ENCODE measurements around the gene CTNNBIP1.

CTNNBIP1 gene

GRCh38 chr1:9816199-9816598 is 93.9 kb downstream of the CTNNBIP1 start:
- Histone ChIP-seq H3K9ac (ENCODE audit: low read depth, low read length) (no peak overlapping the region), H3K4me3 (ENCODE audit: low read depth in 1 of 2, low read length in 2 of 2) (no peak overlapping the region), H3K4me2 (ENCODE audit: insufficient read depth, low read length) (no peak overlapping the region), H3K4me1 (ENCODE audit: insufficient read depth, low read length) (peaks cover 16% of the 10 kb centered on the region), H3K27ac (ENCODE audit: low read length) (no peak overlapping the region), H3K9me3 (ENCODE audit: insufficient read depth, low read length, severe bottlenecking) (no peaks in the 10 kb centered on the region), H3K79me2 (ENCODE audit: insufficient read depth, low read length) (peaks cover 97% of the 10 kb centered on the region), H4K20me1 (ENCODE audit: insufficient read depth, low read length) (peaks cover 46% of the 10 kb centered on the region), H3K27me3 (ENCODE audit: insufficient read depth, low read length, poor library complexity) (no peaks in the 10 kb centered on the region), H2AFZ (ENCODE audit: low read depth, low read length) (no peak overlapping the region), H3K36me3 (ENCODE audit: insufficient read depth, low read length) (peaks cover 5% of the 10 kb centered on the region)
- no peak for TF ChIP-seq CTCF (IDR thresholded peaks at IDR 0.05; ENCODE audit: borderline replicate concordance, extremely low read depth, low read length, poor library complexity, severe bottlenecking)
- no peak for TF ChIP-seq EZH2 (IDR thresholded peaks at IDR 0.05; ENCODE audit: borderline replicate concordance, low read depth, low read length, severe bottlenecking)
- DNase-seq (no peak), ATAC-seq (ENCODE audit: insufficient read depth, low read depth) (no peak)

DNA sequence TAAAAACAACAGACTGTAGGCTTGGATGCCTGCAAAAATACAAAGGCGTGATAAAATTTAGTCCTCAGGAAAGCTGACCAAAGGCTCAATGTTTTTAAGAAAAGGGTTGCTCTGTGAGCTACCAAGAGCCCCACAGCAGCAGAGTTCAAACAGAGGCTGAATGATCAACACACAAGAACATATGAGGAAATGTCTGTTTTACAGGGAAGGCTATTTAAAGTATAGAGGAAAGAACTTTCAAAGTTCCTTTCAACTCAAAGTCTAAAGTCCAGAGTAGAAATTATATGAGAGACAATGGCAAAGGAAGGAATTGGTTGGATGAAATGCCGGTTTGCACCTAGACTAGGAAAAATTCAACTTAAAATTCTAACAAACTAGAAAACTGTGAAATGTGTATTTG is 94.9 kb downstream of the CTNNBIP1 start:
- peaks cover 47% of the 10 kb centered on the region for H4K20me1 ChIP-seq (ENCODE audit: insufficient read depth, low read length)
- no peak overlapping the region for H3K4me2 ChIP-seq (ENCODE audit: insufficient read depth, low read length)
- H3K9me3 ChIP-seq (ENCODE audit: insufficient read depth, low read length, severe bottlenecking) = no peaks in the 10 kb centered on the region
- H3K79me2 ChIP-seq (ENCODE audit: insufficient read depth, low read length) = peaks cover 97% of the 10 kb centered on the region
- no peaks in the 10 kb centered on the region; the same call in 1 of the 2 replicates for H3K36me3 ChIP-seq (ENCODE audit: insufficient read depth, low read length)
- DNase-seq (no peak), ATAC-seq (ENCODE audit: insufficient read depth, low read depth) (no peak)
- H3K4me3 ChIP-seq (ENCODE audit: low read depth in 1 of 2, low read length in 2 of 2) = no peak overlapping the region
- no peak overlapping the region for H3K27ac ChIP-seq (ENCODE audit: low read length)
- TF ChIP-seq CTCF (IDR thresholded peaks at IDR 0.05; ENCODE audit: borderline replicate concordance, extremely low read depth, low read length, poor library complexity, severe bottlenecking) = no peak
- no peak for TF ChIP-seq EZH2 (IDR thresholded peaks at IDR 0.05; ENCODE audit: borderline replicate concordance, low read depth, low read length, severe bottlenecking)
- H3K9ac ChIP-seq (ENCODE audit: low read depth, low read length) = no peak overlapping the region
- peaks cover 6% of the 10 kb centered on the region; the same call in 1 of the 2 replicates for H3K4me1 ChIP-seq (ENCODE audit: insufficient read depth, low read length)
- H2AFZ ChIP-seq (ENCODE audit: low read depth, low read length) = no peak overlapping the region
- H3K27me3 ChIP-seq (ENCODE audit: insufficient read depth, low read length, poor library complexity) = no peaks in the 10 kb centered on the region

- Histone ChIP-seq H4K20me1 (ENCODE audit: insufficient read depth, low read length) (peaks cover 49% of the 10 kb centered on the region), H3K27me3 (ENCODE audit: insufficient read depth, low read length, poor library complexity) (no peaks in the 10 kb centered on the region), H3K4me3 (ENCODE audit: low read depth in 1 of 2, low read length in 2 of 2) (no peak overlapping the region), H3K4me2 (ENCODE audit: insufficient read depth, low read length) (no peak overlapping the region), H3K4me1 (ENCODE audit: insufficient read depth, low read length) (0 out of 2 replicates have a peak, but pooled peaks cover 3% of the 10 kb centered on the region), H3K36me3 (ENCODE audit: insufficient read depth, low read length) (no peaks in the 10 kb centered on the region), H3K9ac (ENCODE audit: low read depth, low read length) (no peak overlapping the region), H2AFZ (ENCODE audit: low read depth, low read length) (no peak overlapping the region), H3K9me3 (ENCODE audit: insufficient read depth, low read length, severe bottlenecking) (no peaks in the 10 kb centered on the region), H3K27ac (ENCODE audit: low read length) (no peak overlapping the region), H3K79me2 (ENCODE audit: insufficient read depth, low read length) (peaks cover 97% of the 10 kb centered on the region)
- ATAC-seq (ENCODE audit: insufficient read depth, low read depth) (no peak), DNase-seq (no peak)
- no peak for TF ChIP-seq EZH2 (IDR thresholded peaks at IDR 0.05; ENCODE audit: borderline replicate concordance, low read depth, low read length, severe bottlenecking)
- no peak for TF ChIP-seq CTCF (IDR thresholded peaks at IDR 0.05; ENCODE audit: borderline replicate concordance, extremely low read depth, low read length, poor library complexity, severe bottlenecking)
These were observed 95.5 kb downstream of the CTNNBIP1 start for GRCh38 chr1:9814619-9815018.
